Superior temporal gyrus (tissue), 1 donor: ENCODE measurements around the gene ASGR2.
"Not testable (repeated sequence)": the region's sequence is repeated elsewhere in the genome, so short reads cannot be mapped to it uniquely, and the experiment has no call there.

Experiments
- DNase-seq: peaks from one replicate; pipeline ENCODE4 v3.0.0-alpha.2; 2016; ENCODE audit errors: extremely low spot score

The ASGR2 gene, protein sequence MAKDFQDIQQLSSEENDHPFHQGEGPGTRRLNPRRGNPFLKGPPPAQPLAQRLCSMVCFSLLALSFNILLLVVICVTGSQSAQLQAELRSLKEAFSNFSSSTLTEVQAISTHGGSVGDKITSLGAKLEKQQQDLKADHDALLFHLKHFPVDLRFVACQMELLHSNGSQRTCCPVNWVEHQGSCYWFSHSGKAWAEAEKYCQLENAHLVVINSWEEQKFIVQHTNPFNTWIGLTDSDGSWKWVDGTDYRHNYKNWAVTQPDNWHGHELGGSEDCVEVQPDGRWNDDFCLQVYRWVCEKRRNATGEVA

GRCh38 chr17:7114241-7114874, at the start of gene ASGR2:
ASGR2 (minus strand) TSS chr17:7114822; CDS start chr17:7114240, 582 bp downstream.
- no peak for DNase-seq

DNA sequence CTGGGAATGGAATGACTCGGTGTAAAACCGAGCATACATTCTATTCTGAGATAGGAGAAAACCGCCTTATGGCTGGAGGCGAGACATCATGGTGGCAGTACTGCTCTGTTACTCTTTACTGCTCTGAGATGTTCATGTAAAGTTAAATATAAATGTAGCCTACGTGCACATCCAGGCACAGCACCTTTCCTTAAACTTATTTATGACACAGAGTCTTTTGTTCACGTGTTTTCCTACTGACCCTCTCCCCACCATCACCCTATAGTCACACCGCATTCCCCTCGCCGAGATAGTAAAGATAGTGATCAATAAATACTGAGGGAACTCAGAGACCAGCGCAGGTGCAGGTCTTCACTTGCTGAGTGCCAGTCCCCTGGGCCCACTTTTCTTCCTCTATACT, 44.9 kb upstream of the ASGR2 start:
- DNase-seq, result not testable (repeated sequence)

DNA sequence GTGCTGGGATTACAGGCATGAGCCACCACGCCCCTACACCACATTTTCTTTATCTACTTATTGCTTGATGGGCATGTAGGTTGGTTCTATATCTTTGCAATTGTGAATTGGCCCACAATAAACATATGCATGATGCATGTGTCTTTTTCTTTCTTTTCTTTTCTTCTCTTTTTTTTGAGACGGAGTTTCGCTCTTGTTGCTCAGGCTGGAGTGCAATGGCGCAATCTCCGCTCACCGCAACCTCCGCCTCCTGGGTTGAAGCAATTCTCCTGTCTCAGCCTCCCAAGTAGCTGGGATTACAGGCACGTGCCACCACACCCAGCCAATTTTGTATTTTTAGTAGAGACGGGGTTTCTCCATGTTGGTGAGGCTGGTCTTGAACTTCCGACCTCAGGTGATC, 43.8 kb upstream of the ASGR2 start:
- not testable (repeated sequence) for DNase-seq

GRCh38 chr17:7156342-7156940, 41.8 kb upstream of the ASGR2 start:
- no peak for DNase-seq

DNA sequence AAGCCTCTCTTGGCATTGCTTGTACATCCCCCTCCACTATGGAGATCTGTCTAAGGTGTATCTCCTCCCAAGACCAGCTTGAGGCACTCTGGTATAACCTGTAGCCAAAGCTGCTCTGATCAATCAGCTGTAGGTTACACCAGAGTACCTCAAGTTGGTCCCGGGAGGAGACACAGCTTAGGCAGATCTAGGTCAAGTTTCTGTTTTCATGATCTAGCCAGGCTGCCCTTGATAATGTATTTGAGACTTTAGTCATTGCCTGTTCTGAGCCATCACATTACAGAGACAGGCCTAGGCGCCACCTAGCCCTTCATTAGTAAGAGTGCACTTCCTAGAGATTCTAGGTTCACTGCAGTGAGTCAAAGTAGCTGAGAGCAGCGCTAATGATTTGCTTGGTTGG, 33.1 kb upstream of the ASGR2 start:
- DNase-seq, result no peak

DNA sequence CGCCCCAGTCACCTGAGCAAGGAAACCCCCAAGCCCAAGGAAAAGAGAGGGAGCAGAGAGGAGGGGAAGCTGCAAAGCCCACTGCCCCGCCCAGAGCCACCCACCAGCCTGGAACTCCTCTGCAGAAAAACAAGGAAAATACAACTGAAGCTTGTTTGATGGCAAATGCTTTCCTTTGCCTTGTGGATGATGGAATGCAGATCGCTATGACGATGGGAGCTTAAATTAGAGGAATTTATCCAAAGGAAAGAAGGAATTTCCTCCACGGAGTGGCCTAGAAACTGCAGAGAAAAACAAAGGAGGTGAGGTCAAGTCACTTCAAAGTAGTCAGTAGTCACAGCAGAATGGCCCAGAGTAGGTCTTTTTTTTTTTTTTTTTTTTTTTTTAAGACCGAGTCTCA, 31.5 kb upstream of the ASGR2 start:
- no peak for DNase-seq

GRCh38 chr17:7144213-7144612, 29.6 kb upstream of the ASGR2 start:
- DNase-seq, result no peak

DNA sequence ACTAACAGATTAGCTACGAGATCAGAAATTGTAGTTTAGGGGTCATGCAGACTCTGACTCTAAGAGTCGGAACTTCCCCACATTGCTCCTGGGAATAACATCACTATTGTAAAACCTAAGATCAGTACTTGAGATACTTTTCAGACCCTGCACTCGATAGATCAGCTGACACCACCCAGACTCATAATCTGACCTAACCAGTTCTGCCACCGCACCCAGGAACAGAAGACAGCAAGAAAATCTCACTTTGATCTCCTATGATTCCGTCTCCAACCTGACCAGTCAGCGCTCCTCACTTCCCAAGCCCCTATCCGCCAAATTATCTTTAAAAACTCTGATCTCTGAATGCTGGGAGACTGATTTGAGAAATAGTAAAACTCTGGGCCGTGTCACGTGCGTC, 27.2 kb upstream of the ASGR2 start:
- no peak for DNase-seq

GRCh38 chr17:7139400-7139799, 24.8 kb upstream of the ASGR2 start:
- DNase-seq, result no peak

DNA sequence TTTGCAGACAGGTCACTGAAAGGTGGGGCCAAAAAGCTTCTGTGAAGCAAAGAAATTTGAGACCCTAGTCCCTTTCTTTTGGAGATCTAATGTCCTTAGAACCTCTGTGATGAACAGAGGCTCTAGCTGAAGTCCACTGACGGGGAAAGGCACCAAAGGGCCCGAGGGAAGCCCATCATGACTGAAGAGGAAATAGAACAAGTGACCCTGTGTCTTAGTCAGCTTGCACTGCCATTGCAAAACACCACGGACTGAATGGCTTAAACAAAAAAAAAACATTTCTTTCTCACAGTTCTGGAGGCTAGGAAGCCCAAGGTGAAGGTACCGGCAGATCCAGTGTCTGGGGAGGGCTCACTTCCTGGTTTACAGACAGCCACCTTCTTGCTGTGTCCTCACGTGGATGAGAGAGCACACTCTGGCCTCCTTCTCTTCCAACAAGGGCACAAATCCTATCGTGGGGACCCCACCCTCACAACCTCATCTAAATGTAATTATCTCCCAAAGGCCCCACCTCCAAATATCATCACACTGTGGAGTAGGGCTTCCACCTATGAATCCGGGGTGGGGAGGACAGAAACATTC, 24.3 kb upstream of the ASGR2 start:
- DNase-seq, result no peak

DNA sequence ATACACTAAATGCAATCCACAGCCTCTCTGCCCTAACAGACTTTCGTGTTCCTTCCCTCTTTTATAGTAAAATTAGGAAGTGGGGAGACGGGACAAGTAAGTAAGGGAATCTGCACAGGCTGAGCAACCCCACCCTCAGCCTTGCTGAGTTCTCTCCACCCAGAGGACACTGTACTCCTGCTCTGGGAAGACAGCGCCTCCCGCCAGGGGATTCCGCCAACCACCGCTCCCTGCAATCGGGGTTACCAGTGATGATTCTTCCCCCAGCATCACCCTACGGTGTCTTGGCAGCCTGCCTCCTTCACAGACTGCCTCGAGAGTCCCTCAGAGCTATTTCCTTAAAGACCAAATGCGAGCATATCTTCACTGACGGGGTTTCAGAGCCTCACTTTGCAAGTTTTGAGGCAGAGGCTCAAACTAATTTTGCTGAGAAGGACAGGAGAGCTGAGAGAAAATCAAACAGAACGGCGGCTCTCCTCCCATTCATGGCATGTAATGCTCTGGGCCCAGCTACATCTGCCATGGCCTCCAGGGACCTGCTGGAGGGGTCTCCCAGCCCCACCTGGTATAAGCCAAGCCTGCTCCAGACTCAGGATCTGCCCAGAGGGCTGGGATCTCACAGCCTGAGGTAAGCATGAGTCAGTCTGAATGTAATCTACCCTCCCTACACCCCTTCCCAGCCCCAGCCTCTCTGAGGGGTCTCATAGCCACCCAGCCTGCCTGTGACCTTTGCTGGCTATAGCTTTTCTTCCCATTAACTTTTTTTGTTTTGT, 22.7 kb upstream of the ASGR2 start:
- DNase-seq, result no peak

DNA sequence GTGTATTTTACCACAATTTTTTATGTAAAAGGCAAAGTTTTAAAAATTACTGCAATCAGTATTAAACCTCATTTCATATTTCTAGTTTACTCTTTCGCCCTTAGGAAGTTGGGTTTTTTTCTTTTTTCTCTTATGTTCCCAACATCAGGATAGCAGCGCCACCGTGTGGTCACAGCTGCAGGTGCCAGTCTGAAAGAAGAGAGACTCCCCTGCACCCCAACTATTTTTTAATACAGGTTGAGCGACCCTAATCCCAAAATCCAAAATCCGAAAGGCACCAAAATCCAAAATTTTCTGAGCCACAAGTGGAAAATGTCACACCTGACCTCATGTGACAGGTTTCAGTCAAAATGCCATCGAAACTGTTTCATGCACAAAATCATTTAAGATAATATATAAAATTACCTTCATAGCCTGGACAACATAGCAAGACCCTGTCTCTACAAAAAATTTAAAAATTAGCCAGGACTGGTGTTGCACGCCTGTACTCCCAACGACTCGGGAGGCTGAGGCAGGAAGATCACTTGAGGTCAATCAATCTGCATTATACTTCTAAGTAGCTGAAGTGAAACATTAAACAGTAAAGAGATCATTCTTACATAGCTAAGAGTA, 21.8 kb upstream of the ASGR2 start:
- DNase-seq, result peak; percentile 90

DNA sequence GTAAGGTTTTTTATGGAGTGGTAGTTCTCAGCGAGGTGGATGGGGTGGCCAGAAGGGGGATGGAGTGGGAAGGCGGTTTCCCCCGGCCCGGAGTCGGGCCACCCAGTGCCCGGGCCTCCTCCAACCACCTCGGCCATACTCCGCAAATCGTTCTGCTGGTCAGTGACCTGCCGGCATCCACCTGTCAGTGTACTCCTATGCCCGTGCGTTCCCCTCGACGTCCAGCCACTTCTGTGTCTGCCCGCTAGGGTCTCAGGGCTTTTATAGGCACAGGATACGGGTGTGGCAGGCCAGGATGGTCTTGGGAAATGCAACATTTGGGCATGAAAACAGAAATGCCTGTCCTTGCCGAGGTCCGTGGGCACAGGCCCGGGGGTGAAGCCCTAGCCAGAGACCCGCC, 19.3 kb upstream of the ASGR2 start:
- no peak for DNase-seq

DNA sequence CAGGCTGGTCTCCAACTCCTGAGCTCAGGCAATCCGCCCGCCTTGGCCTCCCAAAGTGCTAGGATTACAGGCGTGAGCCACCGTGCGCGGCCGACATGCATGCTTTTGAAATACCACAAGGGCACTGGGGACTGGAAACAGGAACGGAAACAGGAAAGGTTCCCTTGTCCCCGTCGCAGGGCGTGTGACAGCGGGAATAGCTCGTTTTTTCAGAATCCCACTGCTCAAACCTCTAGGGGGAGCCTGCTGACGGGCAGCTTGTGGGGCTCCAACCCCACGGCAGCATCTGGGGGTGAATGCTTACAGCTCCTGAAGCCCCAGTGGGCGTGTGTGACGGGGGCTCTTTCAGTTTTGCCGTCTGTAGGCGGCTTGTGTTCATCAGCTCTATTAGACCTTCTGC, 18.8 kb upstream of the ASGR2 start:
- no peak for DNase-seq

GRCh38 chr17:7132511-7133094, 18.0 kb upstream of the ASGR2 start:
- no peak for DNase-seq

DNA sequence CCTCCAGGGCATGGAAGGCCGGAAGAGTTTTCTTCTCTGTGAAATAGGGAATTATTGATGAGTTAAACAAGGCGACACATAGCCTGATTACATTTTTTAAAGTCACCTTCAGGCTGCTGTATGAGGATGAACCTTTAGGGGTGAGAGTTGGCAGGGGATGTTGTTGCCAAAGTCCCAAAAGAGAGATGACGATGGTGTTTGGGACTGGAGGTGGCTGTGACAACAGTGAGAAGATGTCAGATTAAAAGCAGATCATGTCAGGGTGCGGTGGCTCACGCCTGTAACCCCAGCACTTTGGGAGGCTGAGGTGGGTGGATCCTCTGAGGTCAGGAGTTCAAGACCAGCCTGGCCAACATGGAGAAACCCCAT, 16.8 kb upstream of the ASGR2 start:
- DNase-seq, result no peak

DNA sequence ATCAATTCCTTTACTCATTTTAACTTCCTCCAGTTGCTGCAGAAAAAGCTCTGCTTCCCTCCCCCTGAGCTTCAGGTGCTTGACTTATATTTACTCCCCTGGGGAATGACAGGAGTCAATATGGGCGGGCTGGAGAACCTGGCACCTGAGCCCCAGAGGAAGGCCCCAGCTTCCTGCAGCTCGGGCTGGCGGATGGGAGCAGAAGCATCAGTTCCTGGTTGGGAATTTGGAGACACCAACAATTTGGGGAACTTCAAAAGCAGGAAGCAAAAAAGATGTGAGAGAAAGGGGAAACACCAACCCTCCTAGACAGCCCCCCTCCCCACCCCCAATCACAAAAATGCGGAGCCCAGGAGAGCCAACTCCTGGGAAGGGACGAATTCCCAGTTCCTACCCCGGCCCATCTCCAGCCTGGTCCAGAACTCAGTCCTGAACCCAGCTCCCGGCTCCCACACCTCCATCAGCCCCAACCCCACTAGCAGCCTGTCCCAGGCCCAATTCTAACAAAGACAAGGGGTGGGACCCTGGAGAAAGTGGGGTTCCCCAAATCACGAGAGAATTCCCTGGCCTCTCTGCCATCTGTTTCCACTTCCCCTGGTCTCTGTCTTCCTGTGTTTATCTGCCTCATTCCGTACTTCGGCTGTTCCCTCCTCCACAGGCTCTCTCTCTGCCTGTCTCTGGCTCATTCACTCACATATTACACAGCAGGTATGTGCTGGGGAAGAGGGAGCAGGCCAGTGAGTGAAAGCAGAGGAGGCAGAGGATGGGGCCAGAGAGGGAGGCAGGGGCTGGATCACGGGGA, 16.2 kb upstream of the ASGR2 start:
- no peak for DNase-seq

GRCh38 chr17:7129311-7129710, 14.7 kb upstream of the ASGR2 start:
- no peak for DNase-seq

GRCh38 chr17:7128160-7128559, 13.5 kb upstream of the ASGR2 start:
- DNase-seq, result no peak

GRCh38 chr17:7127501-7127900, 12.9 kb upstream of the ASGR2 start:
- not testable (repeated sequence) for DNase-seq
